ENCODE data around the gene GNB4. TPM values are rescaled to one million over a fixed set of nuclear protein-coding genes. Genes with fewer than 3 reads are reported as not detected.

The GNB4 gene
- total and polyA plus RNA-seq, 9 of the 15 experiments (the other 6 are each of a cell fraction or from before 2014, with no cell fraction given) = 6.8 to 36.7 (median 21.4) TPM

DNA sequence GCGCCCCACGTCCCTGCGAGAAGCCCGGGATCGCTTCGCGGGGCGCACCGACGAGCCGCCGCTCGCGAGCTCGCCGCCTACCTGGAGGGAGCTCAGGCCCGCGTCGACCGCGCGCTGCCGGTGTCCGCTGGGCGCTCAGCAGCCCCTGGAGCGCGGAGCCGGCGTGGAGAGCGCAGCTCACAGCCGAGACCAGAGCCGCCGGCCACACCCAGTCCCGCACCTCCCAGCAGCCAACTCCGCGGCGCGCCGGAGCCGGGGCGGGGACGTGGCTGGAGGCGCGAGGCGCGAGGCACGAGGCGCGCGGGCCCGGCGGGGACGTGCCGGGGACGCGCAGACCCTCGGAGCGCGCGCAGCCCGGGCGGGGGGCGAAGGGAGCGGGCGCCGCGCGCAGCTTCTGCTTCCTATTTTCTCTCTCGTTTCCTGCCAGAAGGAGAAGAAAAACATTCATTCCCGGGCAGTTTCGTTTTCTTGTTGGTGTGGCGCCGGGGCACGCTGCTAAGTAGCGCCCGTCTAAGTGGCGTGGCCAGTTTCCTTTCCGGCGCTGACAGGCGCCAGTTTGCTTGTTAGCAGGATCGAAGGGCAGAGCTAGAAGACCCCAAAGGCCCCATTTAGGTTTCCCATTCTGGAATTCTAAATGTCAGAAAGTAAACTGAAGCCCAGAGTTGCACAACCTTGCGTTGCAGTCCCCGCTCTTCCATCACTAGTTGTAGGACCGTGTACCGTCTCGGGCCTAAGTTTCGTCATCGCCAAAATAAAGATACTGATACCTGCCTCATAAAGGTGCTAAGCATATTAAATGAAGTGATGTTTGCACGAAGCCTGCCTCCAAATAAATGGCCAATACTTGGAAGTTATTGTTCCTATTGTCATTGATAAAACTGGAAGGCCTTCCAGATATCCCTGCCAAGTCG, at the start of gene GNB4 (continued):
- TF ChIP-seq, protein P1, sequence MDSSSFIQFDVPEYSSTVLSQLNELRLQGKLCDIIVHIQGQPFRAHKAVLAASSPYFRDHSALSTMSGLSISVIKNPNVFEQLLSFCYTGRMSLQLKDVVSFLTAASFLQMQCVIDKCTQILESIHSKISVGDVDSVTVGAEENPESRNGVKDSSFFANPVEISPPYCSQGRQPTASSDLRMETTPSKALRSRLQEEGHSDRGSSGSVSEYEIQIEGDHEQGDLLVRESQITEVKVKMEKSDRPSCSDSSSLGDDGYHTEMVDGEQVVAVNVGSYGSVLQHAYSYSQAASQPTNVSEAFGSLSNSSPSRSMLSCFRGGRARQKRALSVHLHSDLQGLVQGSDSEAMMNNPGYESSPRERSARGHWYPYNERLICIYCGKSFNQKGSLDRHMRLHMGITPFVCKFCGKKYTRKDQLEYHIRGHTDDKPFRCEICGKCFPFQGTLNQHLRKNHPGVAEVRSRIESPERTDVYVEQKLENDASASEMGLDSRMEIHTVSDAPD (CRISPR knock-in tag; IDR thresholded peaks at IDR 0.05) = no peak
- TF ChIP-seq ZNF445 (CRISPR knock-in tag; IDR thresholded peaks at IDR 0.05; ENCODE audit: low read depth) = no peak
- TF ChIP-seq ZNF311 (CRISPR knock-in tag; IDR thresholded peaks at IDR 0.05) = no peak
- TF ChIP-seq GABPA (tag; conservative IDR thresholded peaks at IDR 0.05; ENCODE audit: low read depth) = 0 out of 2 replicates have a peak, but pooled peaks have one; percentile 50
- TF ChIP-seq STAT5A (IDR thresholded peaks at IDR 0.05; ENCODE audit: borderline replicate concordance, low read length) = no peak
- TF ChIP-seq ZNF175 (CRISPR knock-in tag; IDR thresholded peaks at IDR 0.05; ENCODE audit: low read depth) = peak; percentile 76; the same call in 1 of the 2 replicates
- TF ChIP-seq, protein P2, sequence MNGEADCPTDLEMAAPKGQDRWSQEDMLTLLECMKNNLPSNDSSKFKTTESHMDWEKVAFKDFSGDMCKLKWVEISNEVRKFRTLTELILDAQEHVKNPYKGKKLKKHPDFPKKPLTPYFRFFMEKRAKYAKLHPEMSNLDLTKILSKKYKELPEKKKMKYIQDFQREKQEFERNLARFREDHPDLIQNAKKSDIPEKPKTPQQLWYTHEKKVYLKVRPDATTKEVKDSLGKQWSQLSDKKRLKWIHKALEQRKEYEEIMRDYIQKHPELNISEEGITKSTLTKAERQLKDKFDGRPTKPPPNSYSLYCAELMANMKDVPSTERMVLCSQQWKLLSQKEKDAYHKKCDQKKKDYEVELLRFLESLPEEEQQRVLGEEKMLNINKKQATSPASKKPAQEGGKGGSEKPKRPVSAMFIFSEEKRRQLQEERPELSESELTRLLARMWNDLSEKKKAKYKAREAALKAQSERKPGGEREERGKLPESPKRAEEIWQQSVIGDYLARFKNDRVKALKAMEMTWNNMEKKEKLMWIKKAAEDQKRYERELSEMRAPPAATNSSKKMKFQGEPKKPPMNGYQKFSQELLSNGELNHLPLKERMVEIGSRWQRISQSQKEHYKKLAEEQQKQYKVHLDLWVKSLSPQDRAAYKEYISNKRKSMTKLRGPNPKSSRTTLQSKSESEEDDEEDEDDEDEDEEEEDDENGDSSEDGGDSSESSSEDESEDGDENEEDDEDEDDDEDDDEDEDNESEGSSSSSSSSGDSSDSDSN (IDR thresholded peaks at IDR 0.05; ENCODE audit: borderline replicate concordance in 1 of 2, low read depth in 2 of 2, low read length in 2 of 2) = peak; percentile 91 to 95
- TF ChIP-seq ESRRB (CRISPR knock-in tag; IDR thresholded peaks at IDR 0.05; ENCODE audit: borderline replicate concordance) = no peak
- TF ChIP-seq POLR2A (conservative IDR thresholded peaks at IDR 0.05) = peak; percentile 66
- TF ChIP-seq FIP1L1 (IDR thresholded peaks at IDR 0.05; ENCODE audit: low read depth, low read length, poor library complexity, severe bottlenecking) = peak; percentile 82
- TF ChIP-seq SOX6 (IDR thresholded peaks at IDR 0.05) = 0 out of 2 replicates have a peak, but pooled peaks have one; percentile 16
- no peak for TF ChIP-seq CHD4 (IDR thresholded peaks at IDR 0.05; ENCODE audit: insufficient read depth, insufficient replicate concordance, low read depth, low read length, poor library complexity, severe bottlenecking)
- TF ChIP-seq WHSC1 (IDR thresholded peaks at IDR 0.05; ENCODE audit: low read length) = no peak
- no peak for TF ChIP-seq ETV6 (IDR thresholded peaks at IDR 0.05; ENCODE audit: borderline replicate concordance in 1 of 2, low read depth in 2 of 2, low read length in 1 of 2)
- TF ChIP-seq ETV6 (CRISPR knock-in tag; IDR thresholded peaks at IDR 0.05; ENCODE audit: borderline replicate concordance) = peak; percentile 87; the same call in 1 of the 2 replicates
- no peak for TF ChIP-seq ZNF57 (CRISPR knock-in tag; IDR thresholded peaks at IDR 0.05)
- TF ChIP-seq PYGO2 (tag; IDR thresholded peaks at IDR 0.05) = no peak
- TF ChIP-seq, protein P3, sequence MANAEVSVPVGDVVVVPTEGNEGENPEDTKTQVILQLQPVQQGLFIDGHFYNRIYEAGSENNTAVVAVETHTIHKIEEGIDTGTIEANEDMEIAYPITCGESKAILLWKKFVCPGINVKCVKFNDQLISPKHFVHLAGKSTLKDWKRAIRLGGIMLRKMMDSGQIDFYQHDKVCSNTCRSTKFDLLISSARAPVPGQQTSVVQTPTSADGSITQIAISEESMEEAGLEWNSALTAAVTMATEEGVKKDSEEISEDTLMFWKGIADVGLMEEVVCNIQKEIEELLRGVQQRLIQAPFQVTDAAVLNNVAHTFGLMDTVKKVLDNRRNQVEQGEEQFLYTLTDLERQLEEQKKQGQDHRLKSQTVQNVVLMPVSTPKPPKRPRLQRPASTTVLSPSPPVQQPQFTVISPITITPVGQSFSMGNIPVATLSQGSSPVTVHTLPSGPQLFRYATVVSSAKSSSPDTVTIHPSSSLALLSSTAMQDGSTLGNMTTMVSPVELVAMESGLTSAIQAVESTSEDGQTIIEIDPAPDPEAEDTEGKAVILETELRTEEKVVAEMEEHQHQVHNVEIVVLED (CRISPR knock-in tag; IDR thresholded peaks at IDR 0.05) = peak; percentile 78
- peak; percentile 89 for TF ChIP-seq ZNF766 (CRISPR knock-in tag; conservative IDR thresholded peaks at IDR 0.05)
- peak; percentile 73 for TF ChIP-seq ZFX (CRISPR knock-in tag; IDR thresholded peaks at IDR 0.05)
- peak; percentile 82 for TF ChIP-seq RB1 (IDR thresholded peaks at IDR 0.05; ENCODE audit: low read depth)
- peak; percentile 16; the same call in 1 of the 2 replicates for TF ChIP-seq HSF4 (CRISPR knock-in tag; IDR thresholded peaks at IDR 0.05; ENCODE audit: borderline replicate concordance)
- no peak for TF ChIP-seq STAG1 (CRISPR knock-in tag; IDR thresholded peaks at IDR 0.05; ENCODE audit: borderline replicate concordance)

All from K562 (cell line).